ENCODE measurements around the gene FILIP1.

- no peak for TF ChIP-seq CTCF (IDR thresholded peaks at IDR 0.05)
- no peak for TF ChIP-seq POLR2A (IDR thresholded peaks at IDR 0.05)
- TF ChIP-seq EP300 (IDR thresholded peaks at IDR 0.05; ENCODE audit: low read depth) = no peak
- no peak for TF ChIP-seq POLR2AphosphoS5 (IDR thresholded peaks at IDR 0.05)
Measured at GRCh38 chr6:75305573-75305972, 188.0 kb downstream of the FILIP1 start.
